Mammary epithelial cell (primary cell): ENCODE results near the gene KRT12.

Source experiments
- CTCF ChIP-seq, 2 donors: IDR thresholded peaks in 1 of 2; conservative IDR thresholded peaks in 1 of 2; 2 replicates each; pipeline ENCODE4 v1.5.1; 2011 to 2012; ENCODE audit warnings: inconsistent platforms in 2 of 2, low read length in 2 of 2, mild to moderate bottlenecking in 2 of 2, control low read depth in 1 of 2, low read depth in 1 of 2; ENCODE audit not compliant: insufficient read depth in 1 of 2; ENCODE audit errors: extremely low read depth in 1 of 2
- EZH2 ChIP-seq: IDR thresholded peaks from 2 replicates; pipeline ENCODE4 v1.6.1; 2012; ENCODE audit warnings: low read length, inconsistent platforms, borderline replicate concordance

GRCh38 chr17:40822132-40822812 lies 44.8 kb downstream of the KRT12 start, which contains the start of gene KRT10:
- TF ChIP-seq CTCF (conservative IDR thresholded peaks at IDR 0.05 in 1 of 2, IDR thresholded peaks at IDR 0.05 in 1 of 2; ENCODE audit: extremely low read depth in 1 of 2, insufficient read depth in 1 of 2, low read depth in 1 of 2, low read length in 2 of 2) (no peak), EZH2 (no peak)
